Activated CD8-positive, alpha-beta memory T cell treated with anti-CD3 and anti-CD28 coated beads, Interleukin-2, amount 50 U/mL, for 1 hour (primary cell): ENCODE measurements around the gene CYP19A1.
"Not testable (repeated sequence)": the region's sequence is repeated elsewhere in the genome, so short reads cannot be mapped to it uniquely, and the experiment has no call there.

Experiments
- DNase-seq: peaks from one replicate; pipeline ENCODE4 v3.0.0-alpha.2; 2020; ENCODE audit errors: extremely low read depth

CYP19A1 gene

DNA sequence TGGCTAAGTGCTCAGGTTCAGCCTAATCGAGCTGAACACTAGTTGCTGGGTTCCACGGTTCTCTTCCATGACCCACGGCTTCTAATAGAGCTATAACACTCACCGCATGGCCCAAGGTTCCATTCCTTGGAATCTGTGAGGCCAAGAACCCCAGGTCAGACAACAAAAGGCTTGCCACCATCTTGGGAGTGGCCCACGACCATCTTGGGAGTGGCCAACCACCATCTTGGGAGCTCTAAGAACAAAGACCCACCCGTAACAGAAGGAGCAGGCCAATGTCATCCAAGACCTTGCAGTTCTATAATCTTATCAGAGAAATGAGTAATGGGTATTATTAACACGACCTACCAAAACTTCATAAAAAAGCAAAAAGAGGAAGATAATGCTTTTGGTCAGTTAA lies 77.3 kb downstream of the CYP19A1 start:
- not testable (repeated sequence) for DNase-seq

DNA sequence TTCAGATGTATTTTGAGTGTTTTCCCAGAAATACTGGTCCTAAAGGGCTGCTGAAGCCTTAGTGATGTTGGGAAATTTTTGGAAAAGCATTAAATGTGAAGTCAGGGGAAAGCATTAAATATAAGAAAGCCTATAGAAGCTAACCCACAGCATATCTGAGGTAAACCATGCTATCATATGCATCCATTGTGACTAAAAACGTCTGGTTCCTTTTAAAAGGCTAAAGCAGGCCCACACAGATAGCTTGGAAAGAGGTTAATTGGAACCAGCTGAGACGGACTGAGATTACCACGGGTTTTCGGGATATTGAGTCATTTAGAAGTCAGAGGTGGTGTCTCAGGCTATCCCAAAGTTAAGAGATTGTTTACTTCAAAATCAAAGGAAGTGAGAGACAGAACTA lies 78.2 kb downstream of the CYP19A1 start:
- no peak for DNase-seq

DNA sequence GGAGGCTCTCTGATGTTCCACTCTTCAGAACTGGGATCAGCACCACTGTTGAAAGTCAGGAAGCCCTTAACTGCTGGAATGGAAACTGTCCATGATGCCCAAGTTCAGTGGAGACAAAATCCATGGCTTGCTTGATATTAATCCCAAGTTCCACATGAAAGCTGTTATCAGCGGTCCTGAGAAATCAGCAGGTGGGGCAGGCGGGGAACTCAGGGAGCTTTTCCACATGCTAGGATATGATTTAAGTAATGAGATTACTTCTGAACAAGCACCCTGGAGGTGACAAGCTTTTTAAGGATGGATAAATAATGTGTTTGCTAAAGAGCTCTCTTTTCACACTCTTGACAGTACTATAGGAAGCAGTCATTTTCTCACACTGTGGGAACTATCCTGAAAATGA lies 82.9 kb downstream of the CYP19A1 start:
- DNase-seq = no peak

DNA sequence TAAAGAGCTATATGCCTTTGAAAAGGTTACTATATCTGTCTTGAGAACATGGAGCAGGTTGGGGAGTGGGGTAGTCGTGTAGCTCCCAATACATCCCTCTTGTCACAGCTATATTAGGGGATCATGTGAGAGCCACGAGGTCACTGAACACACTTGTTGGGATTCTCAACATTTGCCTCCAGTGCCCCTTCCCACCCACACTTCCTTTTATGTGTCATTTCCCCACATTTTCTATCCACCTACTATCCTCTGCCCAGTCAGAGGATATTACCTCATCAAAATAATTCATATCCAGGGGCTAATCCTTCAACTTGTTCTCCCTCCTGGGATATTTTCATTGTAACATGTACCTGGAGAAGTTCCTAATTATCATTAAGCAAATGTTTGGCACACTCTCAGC lies 85.0 kb downstream of the CYP19A1 start:
- no peak for DNase-seq

DNA sequence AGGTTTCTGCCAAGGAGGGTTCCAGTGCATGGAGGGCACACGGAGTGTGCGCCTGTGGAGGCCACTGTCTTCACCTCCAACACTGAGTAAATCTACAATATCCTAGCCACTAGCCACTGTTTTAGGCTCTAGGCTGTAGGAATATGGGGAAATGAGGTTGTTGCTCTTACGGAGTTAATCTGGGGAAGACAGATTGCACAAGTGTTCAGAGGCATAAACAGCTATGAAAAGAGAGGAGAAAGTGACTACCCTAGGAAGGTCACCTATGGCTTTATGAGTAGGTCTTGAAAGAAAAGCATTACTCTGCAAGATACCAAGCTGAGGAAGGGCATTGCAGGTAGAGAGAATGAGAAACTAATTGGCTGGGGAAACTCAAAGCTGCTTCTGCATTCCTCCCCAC lies 85.7 kb downstream of the CYP19A1 start:
- no peak for DNase-seq

DNA sequence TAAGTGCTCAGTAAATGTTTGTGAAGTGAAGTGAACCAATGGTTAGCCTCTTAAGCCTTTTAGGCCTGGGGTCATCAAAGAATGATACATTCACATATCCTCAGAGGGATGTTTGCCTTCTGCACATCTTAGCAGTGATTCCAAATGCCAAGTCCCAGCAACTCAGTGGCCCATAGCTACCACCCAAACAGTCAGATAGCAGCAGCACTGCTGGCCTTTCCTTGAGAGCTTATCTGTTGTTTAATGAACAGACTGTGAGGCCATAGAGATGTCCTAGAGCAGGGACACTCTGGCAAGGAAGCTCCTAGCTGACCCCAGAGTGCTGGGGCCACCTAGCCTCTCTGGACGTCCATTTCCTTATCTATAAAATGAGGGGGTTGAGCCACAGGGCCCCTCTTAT lies 86.8 kb downstream of the CYP19A1 start:
- DNase-seq = no peak

DNA sequence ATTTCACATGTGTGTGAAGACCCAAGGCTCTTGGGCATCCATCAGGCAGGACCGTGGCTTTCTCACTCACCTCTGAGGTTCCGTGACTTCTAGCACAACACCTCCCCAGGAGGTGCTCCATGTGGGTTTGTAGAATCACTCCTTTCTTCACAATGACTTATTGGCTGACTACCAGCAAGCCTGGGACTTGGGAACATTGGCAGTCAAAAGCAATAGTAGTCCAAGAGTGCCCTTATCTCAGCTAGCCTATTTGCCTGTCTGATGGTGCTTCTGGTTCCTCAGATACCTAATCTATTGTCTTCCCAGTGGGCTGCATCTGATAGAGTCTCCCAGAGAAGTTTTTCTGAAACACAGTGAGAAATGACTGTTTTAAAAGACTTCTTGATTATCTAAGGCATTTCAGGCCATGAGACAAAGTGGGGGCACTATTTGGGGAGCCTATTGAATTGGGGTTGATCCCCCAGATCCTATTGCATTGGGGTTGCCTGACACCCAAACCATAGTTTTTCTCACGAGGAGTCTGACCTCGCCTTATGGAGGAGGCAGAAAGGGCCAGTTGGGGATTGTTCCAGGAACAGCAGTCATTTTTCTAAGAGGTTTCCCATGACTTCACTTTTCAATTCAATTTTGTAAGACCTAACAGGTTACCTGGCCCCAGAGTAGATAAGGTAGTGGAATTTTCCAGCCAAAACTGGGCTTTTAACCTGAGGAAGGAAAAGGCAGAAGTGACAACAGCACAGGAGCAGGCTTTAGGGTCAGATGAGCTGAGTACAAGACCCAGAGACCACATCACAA lies 88.0 kb downstream of the CYP19A1 start:
- DNase-seq = no peak

DNA sequence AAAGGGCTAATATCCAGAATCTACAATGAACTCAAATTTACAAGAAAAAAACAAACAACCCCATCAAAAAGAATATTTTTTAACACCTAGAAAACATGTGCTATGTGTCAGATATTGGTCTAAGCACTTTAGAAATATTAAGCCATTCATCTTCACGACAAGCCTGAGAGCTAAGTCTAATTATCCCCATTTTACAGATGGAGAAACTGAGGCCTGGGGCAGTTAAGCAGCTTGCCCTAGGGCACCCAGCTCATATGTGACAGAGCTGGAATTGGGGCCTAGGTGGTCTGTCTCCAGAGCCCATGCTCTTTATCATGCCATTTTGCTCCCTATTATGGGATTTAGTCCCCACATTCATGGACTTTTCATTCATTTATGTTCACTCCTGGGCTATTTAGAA lies 92.8 kb downstream of the CYP19A1 start:
- no peak for DNase-seq

DNA sequence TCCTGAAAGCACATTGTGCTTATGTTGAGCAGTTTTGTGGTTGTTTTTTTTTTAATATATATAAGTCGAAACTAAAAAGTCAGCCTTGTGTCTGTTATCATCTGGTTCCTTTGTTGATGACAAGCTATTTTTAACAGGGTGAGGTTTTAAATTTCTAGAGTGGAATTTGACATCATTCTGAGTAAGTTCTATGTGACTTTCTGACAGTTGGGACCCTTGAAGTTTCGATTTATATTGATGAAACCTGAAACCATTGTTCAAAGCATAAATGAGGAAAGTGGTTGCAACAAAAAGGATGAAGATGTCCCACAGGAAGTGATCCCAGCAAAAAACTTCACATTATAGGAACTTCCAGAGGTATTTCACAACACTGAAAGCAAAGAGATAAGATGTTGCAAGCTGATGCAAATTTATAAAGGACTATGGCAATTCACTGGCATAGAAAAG lies 94.0 kb downstream of the CYP19A1 start:
- no peak for DNase-seq

DNA sequence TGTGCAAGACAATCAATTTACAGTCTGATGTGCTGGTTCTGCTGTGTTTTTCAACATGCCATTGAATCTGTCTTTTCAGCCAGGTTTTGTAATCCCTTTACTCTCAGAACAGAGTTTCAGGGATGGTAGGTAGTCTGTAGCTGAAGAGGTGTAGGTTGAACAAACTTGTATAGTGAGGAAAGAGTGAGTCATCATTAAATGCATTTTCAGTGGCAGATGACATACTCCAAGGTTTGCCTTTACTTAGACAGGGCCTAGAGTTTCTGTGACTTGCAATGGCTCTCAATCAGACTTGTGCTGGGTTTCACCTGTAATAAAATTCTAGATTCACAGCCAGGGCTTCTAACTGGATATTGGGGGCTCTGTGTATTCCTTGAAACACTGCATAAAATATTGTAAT lies 94.6 kb downstream of the CYP19A1 start:
- DNase-seq = no peak

DNA sequence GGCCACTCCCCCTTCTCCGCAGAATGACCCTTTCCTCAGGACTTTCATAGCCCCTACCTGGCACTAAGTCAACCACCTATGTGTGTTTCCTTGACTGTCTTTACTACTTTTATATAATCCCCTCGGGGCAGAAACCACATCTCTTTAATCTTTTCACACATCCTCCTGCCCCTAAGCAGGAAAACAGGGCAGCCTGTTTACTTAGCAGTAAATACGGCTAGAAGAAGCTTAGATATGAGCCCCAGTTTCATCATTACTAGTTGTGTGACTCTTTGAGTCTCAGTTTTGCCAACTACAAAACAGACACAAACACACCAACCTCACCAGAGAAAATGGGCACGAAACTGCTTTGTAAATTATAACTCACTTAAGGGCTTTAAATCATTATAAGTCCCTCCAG lies 98.3 kb downstream of the CYP19A1 start:
- DNase-seq = no peak

DNA sequence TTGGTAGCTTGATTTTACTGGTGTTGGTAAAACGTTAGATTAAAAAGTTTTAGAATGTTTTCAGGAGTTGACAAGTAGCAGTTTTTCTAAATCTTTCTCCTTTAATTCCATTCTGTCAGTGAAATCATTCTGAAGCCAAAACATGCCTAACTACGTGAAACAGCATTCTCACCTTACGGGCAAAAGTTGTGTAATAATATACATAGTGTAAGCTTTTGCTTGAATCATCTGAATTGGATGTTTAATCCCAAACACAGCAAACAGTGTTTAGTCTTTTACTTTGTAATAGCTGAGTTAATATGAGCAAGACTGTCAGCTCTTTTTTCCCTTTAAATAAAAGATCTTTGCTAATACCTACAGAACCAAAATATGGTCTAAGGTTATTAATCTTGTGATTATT lies 100.6 kb downstream of the CYP19A1 start:
- DNase-seq = no peak

DNA sequence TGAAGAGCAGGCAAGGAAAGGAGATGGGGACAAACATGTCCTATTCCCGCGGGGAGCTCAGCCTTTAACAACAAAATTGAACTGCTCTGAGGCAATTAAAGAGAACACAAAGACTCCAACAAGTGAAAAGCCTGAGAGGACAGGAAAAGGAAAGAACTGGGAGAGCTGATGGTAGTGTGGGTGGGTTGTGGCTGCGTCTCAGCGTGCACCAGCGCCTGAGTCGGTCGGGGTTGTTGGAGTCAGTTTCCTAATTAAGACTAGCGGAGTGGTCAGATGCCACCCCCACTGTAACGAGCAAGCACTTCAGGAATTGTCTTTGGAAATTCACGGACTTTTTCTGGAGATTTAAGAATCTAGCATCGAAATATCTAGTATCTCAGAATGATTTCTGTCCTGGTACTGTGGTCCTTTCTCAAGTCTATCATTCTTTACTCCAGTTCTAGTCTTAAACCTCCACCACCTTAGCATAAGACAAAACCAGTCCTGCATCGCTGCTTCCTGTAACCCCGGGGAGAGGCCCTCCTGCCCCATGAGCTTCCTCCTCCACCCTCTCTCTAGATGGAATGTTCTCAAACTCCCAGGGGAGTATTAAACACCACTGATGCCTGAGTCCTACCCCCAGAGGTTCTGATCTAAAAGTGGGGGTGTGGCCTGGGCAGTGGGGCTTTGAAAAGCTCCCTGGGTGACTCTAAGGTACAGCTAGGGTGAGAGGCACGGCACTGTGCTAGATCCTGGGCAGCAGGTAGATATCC lies 104.0 kb downstream of the CYP19A1 start:
- DNase-seq = no peak

DNA sequence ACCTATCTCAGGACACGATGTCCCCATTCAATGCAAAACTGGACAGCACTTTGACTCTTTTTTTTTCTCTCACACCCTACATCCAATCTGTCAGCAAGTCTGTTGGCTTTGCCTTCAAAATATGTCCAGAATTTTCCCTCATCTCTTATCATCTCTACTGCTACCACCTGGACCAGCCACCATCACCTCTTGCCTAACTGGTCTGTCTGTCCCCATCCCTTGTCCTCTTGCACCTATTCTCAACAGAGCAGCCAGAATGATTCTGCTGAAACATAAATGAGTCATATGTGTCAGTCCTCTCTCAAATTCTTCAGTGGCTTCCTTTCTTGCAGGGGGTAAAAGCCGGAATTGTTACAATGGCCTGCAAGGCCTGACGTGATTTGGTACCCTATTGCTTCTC lies 105.8 kb downstream of the CYP19A1 start:
- no peak for DNase-seq

DNA sequence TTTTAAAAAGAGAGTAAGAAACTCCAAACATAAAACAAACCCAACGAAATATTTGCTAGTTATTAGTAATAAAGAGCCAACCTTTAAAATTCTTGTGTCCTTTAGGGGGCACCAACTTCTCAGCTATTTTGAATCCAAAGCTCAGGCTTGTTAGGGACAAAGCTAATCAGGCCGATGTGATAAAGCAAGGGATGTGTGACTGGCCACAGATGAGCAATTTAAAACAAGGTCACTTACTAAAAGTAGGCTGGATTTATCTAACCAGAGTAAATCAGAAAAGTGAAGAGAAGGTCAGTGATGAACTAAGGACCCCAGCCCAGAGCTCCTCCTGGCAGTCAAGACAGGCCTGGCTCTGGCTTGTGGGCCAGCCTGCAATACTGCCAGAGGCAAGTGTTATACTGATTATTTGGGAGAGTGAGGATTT lies 108.5 kb downstream of the CYP19A1 start:
- DNase-seq = no peak

DNA sequence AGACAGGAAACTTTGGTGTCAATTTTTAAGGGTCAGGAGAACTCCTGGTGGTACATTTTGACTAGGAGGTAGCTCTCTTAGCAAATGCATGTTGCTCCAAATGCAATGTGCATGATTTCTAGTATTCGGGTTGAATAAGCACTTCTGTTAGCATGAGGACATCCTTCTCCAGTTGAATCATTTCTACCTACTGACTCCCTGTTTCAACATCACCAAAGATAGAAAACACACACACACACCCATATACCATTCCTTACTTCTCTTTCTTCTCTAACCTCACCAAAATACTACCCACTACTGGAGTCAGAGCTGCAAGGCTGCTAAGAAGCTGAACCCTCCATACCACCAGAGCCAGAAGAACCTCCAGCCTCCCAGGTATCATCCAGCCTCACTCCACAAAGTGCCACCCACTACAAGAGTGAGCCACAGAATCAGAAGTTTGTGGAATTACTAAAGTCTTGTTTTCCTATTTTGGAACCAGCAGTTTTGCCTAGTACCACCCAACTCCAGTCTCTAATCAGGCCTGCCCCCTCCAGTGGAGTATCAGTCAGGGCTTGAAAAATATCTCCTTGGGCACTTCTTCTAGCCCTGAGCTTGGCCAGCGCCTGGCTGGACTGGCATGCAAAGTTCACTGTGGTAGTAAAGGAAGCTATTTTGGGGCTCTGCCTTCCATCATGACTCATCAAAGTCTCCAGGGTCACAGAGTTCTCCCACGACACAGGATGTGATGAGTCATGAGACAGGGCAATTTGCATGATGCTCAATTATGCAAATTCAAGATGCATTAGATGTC lies 110.3 kb downstream of the CYP19A1 start:
- no peak for DNase-seq

DNA sequence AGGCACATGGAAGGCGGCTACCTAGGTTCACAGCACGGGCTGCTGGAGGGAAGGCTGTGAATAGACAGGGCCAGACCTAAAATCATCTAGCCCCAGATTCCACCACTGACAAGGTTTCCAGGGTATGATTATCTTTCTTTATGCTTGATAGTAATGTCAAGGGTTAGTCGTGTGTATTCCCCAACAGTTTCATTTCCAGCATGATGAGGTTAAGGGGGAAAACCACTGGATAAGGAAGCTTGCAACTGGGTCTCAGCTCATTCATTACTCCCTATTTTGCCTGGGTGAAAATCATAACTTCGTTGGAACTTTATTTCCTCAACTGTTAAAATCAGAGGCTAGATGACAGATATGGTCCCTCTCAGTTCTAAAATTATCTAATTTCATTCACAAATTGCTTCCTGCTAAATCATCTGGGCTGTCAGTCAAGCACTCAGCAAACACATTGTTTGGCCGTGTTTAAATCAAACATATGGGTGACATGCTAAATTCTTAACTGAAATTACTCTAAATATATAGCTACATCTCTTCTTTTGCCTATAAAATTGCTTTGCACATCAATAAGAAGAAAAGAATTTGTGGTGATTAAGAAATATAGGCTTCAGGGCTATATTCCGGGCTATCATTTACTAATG lies 111.7 kb downstream of the CYP19A1 start:
- no peak for DNase-seq

DNA sequence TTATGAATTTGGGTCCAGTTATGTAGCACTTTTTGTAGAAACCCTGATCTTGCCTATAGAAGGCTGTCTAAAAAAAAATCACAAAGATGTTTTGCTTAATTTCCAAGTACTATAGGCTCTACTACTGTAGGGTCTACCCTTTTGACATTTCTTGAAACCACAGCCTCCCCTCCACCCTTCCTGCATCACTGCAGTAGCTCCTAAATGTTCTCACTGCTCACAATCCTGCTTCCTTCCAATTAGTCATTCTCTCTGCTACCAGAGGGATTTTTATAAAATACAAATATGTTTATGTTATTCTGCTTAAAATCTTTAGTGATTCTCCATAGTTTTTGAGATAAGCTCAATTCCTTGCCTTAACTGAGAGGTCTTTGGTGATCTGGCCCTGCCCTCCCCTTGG lies 114.0 kb downstream of the CYP19A1 start:
- no peak for DNase-seq

DNA sequence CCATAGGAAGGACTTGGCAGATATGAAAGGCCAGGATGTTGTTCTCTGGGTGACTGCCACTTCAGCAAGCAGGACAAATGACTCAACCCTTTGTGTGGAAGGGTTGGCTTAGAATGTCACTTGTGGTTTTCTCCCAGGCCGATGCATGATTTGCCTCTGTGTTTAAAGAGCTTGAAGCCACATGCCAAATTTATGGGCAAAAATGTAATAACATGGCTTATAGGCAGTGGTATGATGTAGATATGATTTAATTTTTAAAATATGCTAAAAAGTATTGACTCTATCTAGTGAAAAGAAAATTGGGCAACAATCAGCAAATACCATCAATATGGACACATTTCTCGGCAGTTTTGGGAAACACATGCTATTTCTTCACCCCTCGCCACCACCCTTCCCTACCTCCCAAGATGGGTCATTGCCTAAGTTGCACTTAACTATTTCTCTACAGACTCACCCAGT lies 114.6 kb downstream of the CYP19A1 start:
- DNase-seq = no peak

DNA sequence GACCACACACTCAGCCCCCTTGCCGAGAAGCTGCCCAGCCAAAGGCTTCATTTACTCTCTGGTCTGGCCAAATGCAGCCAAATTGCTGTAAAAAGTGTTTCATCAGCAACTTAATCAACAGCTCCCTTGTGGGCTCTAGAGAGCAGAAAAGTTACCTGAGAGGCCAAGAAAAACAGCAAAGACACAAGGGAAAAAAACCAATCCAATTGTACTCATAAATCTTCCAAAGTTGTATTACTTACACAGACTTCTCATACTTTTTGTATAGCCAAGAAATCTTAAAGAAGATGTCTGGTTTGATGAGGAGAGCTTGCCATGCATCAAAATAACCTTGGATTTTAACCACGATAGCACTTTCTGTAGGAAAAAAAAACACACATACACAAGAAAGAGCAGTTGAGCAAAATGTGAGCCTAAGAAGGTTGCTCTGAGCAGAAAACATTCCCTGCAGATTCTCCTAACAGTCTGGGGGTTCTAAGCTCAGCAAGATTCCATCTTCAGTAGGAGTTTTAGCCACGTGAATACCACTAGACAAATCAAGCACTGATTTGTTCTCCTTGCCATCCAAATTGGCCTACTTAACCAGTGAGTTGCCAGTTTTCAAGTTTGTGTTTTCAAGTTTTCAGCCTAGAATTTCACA lies 120.0 kb downstream of the CYP19A1 start:
- no peak for DNase-seq

DNA sequence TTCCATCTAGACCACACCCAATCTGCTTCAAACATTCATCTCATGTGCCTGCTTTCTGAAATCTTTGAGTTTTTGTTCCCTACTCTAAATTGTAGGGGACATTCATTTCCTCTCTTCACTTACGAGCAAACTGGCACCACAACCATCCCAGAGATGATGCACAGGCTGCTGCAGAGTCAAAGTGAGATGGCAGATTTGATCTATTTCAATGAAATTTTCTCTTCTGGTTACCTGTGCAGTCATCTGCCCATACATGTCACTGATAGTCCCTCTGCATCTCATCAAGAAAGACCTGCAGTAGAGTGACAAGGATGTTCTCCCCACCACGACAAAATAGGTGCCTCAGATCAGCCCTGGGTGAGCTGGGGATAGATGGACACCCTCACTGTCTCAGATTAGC lies 125.5 kb downstream of the CYP19A1 start:
- no peak for DNase-seq
